ENCODE data around the gene NEK9. TPM values are rescaled to one million over a fixed set of nuclear protein-coding genes. Genes with fewer than 3 reads are reported as not detected.

Gene NEK9
- total RNA-seq, 1 donor from 2014 or later, result 31.2 TPM

GRCh38 chr14:75064205-75064567 lies 62.7 kb downstream of the NEK9 start:
- ATAC-seq, result no peak

GRCh38 chr14:75063491-75064204 lies 63.2 kb downstream of the NEK9 start, which contains the start of gene ACYP1:
ACYP1 (minus strand) TSS chr14:75064024; CDS start chr14:75063553, 471 bp downstream.
- ATAC-seq, result peak; percentile 93

- ATAC-seq, result no peak
These were observed 63.8 kb downstream of the NEK9 start for GRCh38 chr14:75063013-75063412.

GRCh38 chr14:75060420-75060819 lies 66.4 kb downstream of the NEK9 start:
- no peak for ATAC-seq

GRCh38 chr14:75059642-75060041 lies 67.2 kb downstream of the NEK9 start:
- no peak for ATAC-seq

- ATAC-seq, result no peak
These were observed 72.4 kb downstream of the NEK9 start for GRCh38 chr14:75054421-75054820.

GRCh38 chr14:75053396-75054291 lies 73.2 kb downstream of the NEK9 start:
- ATAC-seq, result no peak

GRCh38 chr14:75051556-75051899 lies 75.3 kb downstream of the NEK9 start:
- no peak for ATAC-seq

- peak; percentile 91 for ATAC-seq
These were observed 75.8 kb downstream of the NEK9 start, which contains the start of gene MLH3 for GRCh38 chr14:75050852-75051555. MLH3 (minus strand) TSS chr14:75051467; CDS start chr14:75049655, 1,812 bp downstream.

- ATAC-seq, result no peak
These were observed 77.1 kb downstream of the NEK9 start for GRCh38 chr14:75049731-75050201.

GRCh38 chr14:75049136-75049535 lies 77.7 kb downstream of the NEK9 start:
- no peak for ATAC-seq

GRCh38 chr14:75048101-75048500 lies 78.7 kb downstream of the NEK9 start:
- no peak for ATAC-seq

GRCh38 chr14:75047506-75047905 lies 79.3 kb downstream of the NEK9 start:
- no peak for ATAC-seq

GRCh38 chr14:75046899-75047298 lies 79.9 kb downstream of the NEK9 start:
- ATAC-seq, result no peak

- no peak for ATAC-seq
These were observed 80.6 kb downstream of the NEK9 start for GRCh38 chr14:75046275-75046674.

- ATAC-seq, result no peak
These were observed 82.1 kb downstream of the NEK9 start for GRCh38 chr14:75044752-75045151.

GRCh38 chr14:75044322-75044721 lies 82.5 kb downstream of the NEK9 start:
- ATAC-seq, result no peak

- ATAC-seq, result no peak
These were observed 84.8 kb downstream of the NEK9 start for GRCh38 chr14:75042035-75042434.

- ATAC-seq, result no peak
These were observed 85.2 kb downstream of the NEK9 start for GRCh38 chr14:75041613-75042012.

- ATAC-seq, result no peak
These were observed 85.9 kb downstream of the NEK9 start for GRCh38 chr14:75040959-75041358.

GRCh38 chr14:75040507-75040906 lies 86.3 kb downstream of the NEK9 start:
- ATAC-seq, result no peak

- ATAC-seq, result no peak
These were observed 93.9 kb downstream of the NEK9 start for GRCh38 chr14:75032939-75033338.

- ATAC-seq, result no peak
These were observed 96.7 kb downstream of the NEK9 start for GRCh38 chr14:75030147-75030546.
